Measurements from ENCODE around the gene WNT1. TPM values are rescaled to one million over a fixed set of nuclear protein-coding genes. Genes with fewer than 3 reads are reported as not detected.

WNT1 gene
- total and polyA plus RNA-seq, 2 donors (not counting 3 experiments of a cell fraction or from before 2014, with no cell fraction given): not detected

GRCh38 chr12:48981757-48982157, 3.6 kb downstream of the WNT1 start:
- no peaks in the 10 kb centered on the region for H4K20me1 ChIP-seq (replicated peaks; ENCODE audit: control insufficient read depth, extremely low read depth, insufficient read depth, low read length)
- dilution Hi-C loops (cut with MboI; ENCODE audit: extremely low pct_ligation_motif_present, low sequenced_read_pairs) (no loop called here), intact Hi-C loops (cut with micrococcal nuclease) (no loop called here)
- H3K9me1 ChIP-seq (replicated peaks; ENCODE audit: control insufficient read depth, extremely low read depth, insufficient read depth, low read length): no peaks in the 10 kb centered on the region
- no peak overlapping the region for H3K27ac ChIP-seq (ENCODE audit: insufficient read depth, low read depth, low read length)
- DNase-seq (ENCODE audit: low read depth, low spot score) (no peak), FAIRE-seq (no peak)
- ChIA-PET POLR2A (no interaction called here), CTCF (interaction anchor here (0.6 to 11.2 kb wide), 6 partner anchors 13 to 91 kb away, joined by 3 to 175 read pairs (median 5); partner anchors contain the start of genes DDN and FKBP11)
- H3K4me2 ChIP-seq (ENCODE audit: insufficient read depth, low read length): no peak overlapping the region
- no TSS peak for BruUV-seq (replicated peaks)
- H3K36me3 ChIP-seq (ENCODE audit: control insufficient read depth in 2 of 2, extremely low read depth in 1 of 2, insufficient read depth in 2 of 2, low read length in 2 of 2): no peaks in the 10 kb centered on the region
- H3K9ac ChIP-seq (replicated peaks; ENCODE audit: extremely low read depth, insufficient read depth, low read length): no peak overlapping the region
- H3K9me3 ChIP-seq (replicated peaks; ENCODE audit: control insufficient read depth, insufficient read depth, low read length): no peaks in the 10 kb centered on the region
- peaks cover 82 to 91% of the 10 kb centered on the region in 2 experiments for H3K27me3 ChIP-seq (ENCODE audit: control insufficient read depth in 2 of 2, insufficient read depth in 2 of 2, low read length in 2 of 2)
- H2AFZ ChIP-seq (ENCODE audit: low read depth, low read length): no peak overlapping the region
- H3K4me1 ChIP-seq (ENCODE audit: control insufficient read depth, extremely low read depth, insufficient read depth, low read length): peaks cover 13% of the 10 kb centered on the region
- no peak for TF ChIP-seq MAX (IDR thresholded peaks at IDR 0.05; ENCODE audit: insufficient read depth, insufficient read length)
- TF ChIP-seq FOS (IDR thresholded peaks at IDR 0.05; ENCODE audit: borderline replicate concordance, insufficient read depth, low read length): no peak
- no peak for TF ChIP-seq EZH2 (IDR thresholded peaks at IDR 0.05; ENCODE audit: borderline replicate concordance, low read depth, low read length, severe bottlenecking)
- TF ChIP-seq JUN (IDR thresholded peaks at IDR 0.05; ENCODE audit: borderline replicate concordance, insufficient read depth, insufficient read length, low read depth): no peak
- no peak for TF ChIP-seq POLR2AphosphoS5 (IDR thresholded peaks at IDR 0.05; ENCODE audit: insufficient read depth, low read depth, low read length)
- no peak for TF ChIP-seq MYC (IDR thresholded peaks at IDR 0.05; ENCODE audit: low read depth, low read length)
- no peak for TF ChIP-seq POLR2A (IDR thresholded peaks at IDR 0.05; ENCODE audit: low read depth, low read length)
- TF ChIP-seq GATA2 (IDR thresholded peaks at IDR 0.05; ENCODE audit: insufficient read depth, insufficient read length, low read depth, low read length): no peak
- TF ChIP-seq, protein P1, sequence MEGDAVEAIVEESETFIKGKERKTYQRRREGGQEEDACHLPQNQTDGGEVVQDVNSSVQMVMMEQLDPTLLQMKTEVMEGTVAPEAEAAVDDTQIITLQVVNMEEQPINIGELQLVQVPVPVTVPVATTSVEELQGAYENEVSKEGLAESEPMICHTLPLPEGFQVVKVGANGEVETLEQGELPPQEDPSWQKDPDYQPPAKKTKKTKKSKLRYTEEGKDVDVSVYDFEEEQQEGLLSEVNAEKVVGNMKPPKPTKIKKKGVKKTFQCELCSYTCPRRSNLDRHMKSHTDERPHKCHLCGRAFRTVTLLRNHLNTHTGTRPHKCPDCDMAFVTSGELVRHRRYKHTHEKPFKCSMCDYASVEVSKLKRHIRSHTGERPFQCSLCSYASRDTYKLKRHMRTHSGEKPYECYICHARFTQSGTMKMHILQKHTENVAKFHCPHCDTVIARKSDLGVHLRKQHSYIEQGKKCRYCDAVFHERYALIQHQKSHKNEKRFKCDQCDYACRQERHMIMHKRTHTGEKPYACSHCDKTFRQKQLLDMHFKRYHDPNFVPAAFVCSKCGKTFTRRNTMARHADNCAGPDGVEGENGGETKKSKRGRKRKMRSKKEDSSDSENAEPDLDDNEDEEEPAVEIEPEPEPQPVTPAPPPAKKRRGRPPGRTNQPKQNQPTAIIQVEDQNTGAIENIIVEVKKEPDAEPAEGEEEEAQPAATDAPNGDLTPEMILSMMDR (IDR thresholded peaks at IDR 0.05; ENCODE audit: extremely low read depth in 1 of 2, insufficient read depth in 1 of 2, low read depth in 1 of 2, low read length in 2 of 2): no peak
- H3K4me3 ChIP-seq (replicated peaks in 1 of 3; ENCODE audit: insufficient read depth in 1 of 3, low read depth in 1 of 3, low read length in 3 of 3): no peak overlapping the region
- H3K79me2 ChIP-seq (ENCODE audit: control insufficient read depth, insufficient read depth, low read length): no peaks in the 10 kb centered on the region

Measured in endothelial cell of umbilical vein (primary cell).